Fibroblast of the aortic adventitia (primary cell): ENCODE measurements around the gene NCF2. TPM values are rescaled to one million over a fixed set of nuclear protein-coding genes. Genes with fewer than 3 reads are reported as not detected.

Experiments
- DNase-seq: peaks from one replicate; pipeline ENCODE4 v3.0.0-alpha.2; 2010; ENCODE audit warnings: low read depth
- H3K4me3 ChIP-seq: 2 replicates; pipeline ENCODE4 v1.5.1; 2011; ENCODE audit warnings: low read depth, mild to moderate bottlenecking, control low read depth, low read length, moderate library complexity
- CTCF ChIP-seq: IDR thresholded peaks from 2 replicates; pipeline ENCODE4 v1.5.1; 2011; ENCODE audit warnings: mild to moderate bottlenecking, low read length, control low read depth, inconsistent platforms; ENCODE audit not compliant: insufficient read depth
- total RNA-seq: library from RNA; depleted of rRNA; stranded (reverse); fragments of >200 nt; gene quantifications from 2 replicates; pipeline ENCODE4 v1.2.3, GENCODE V29; 2012; ENCODE audit warnings: low replicate concordance

The NCF2 gene
- total RNA-seq, 1 donor, result 0.63 TPM

GRCh38 chr1:183515002-183515689 is 75.1 kb downstream of the NCF2 start:
- H3K4me3 ChIP-seq, result no peak overlapping the region
- DNase-seq, result peak; percentile 74
- TF ChIP-seq CTCF, result no peak

- H3K4me3 ChIP-seq, result no peak overlapping the region
- no peak for DNase-seq
- no peak for TF ChIP-seq CTCF
Measured at GRCh38 chr1:183514235-183514634, 76.0 kb downstream of the NCF2 start.

GRCh38 chr1:183512450-183512849 is 77.8 kb downstream of the NCF2 start:
- no peak for TF ChIP-seq CTCF
- H3K4me3 ChIP-seq, result no peak overlapping the region
- no peak for DNase-seq

GRCh38 chr1:183508694-183509093 is 81.6 kb downstream of the NCF2 start:
- H3K4me3 ChIP-seq, result no peak overlapping the region
- no peak for DNase-seq
- no peak for TF ChIP-seq CTCF

- no peak for TF ChIP-seq CTCF
- H3K4me3 ChIP-seq, result no peak overlapping the region
Measured at GRCh38 chr1:183506561-183506960, 83.7 kb downstream of the NCF2 start.

More at GRCh38 chr1:183506561-183506960, 83.7 kb downstream of the NCF2 start:
- no peak for DNase-seq

Other genes starting within 250 kb of the NCF2 start
- gene NMNAT2, start 172.1 kb downstream of the NCF2 start, total RNA-seq, result 0.49 and 3.4 TPM in 2 replicates
- 6.9 and 29.0 TPM in 2 replicates for gene SMG7, start 118.0 kb downstream of the NCF2 start, total RNA-seq
- gene ARPC5, start 45.3 kb upstream of the NCF2 start, total RNA-seq, result 112 and 312 TPM in 2 replicates
- not detected in 2 replicates for gene APOBEC4, start 62.9 kb upstream of the NCF2 start, total RNA-seq
- gene RGL1, start 214.7 kb upstream of the NCF2 start, total RNA-seq, result 55.1 and 100 TPM in 2 replicates